Tibial nerve (tissue), 4 donors: Measurements from ENCODE around the gene PLEKHA7.

Experiments
- CTCF ChIP-seq, 5 experiments: fragments of 200-600 bp in 3 of 5; fragments of 450-650 bp in 2 of 5; sonication (generic) in 3 of 5; IDR thresholded peaks; one replicate each; pipeline ENCODE4 v1.5.1; 2016 to 2019; ENCODE audit warnings: antibody characterized with exemption in 5 of 5, mild to moderate bottlenecking in 3 of 5, moderate library complexity in 2 of 5
- EP300 ChIP-seq, 2 donors: sonication (generic); formaldehyde crosslinking; IDR thresholded peaks; one replicate each; pipeline ENCODE4 v1.6.1; 2017; ENCODE audit warnings: antibody characterized with exemption in 2 of 2, mild to moderate bottlenecking in 1 of 2
- POLR2A ChIP-seq, 2 donors: fragments of 450-650 bp; IDR thresholded peaks; one replicate each; pipeline ENCODE4 v1.6.1; 2017; ENCODE audit warnings: antibody characterized with exemption in 2 of 2, mild to moderate bottlenecking in 2 of 2, moderate library complexity in 2 of 2

GRCh38 chr11:16898274-16898985, 115.8 kb downstream of the PLEKHA7 start:
- TF ChIP-seq CTCF (IDR thresholded peaks at IDR 0.05) (no peak), POLR2A (IDR thresholded peaks at IDR 0.05) (no peak), EP300 (IDR thresholded peaks at IDR 0.05) (no peak)
